ENCODE data around the gene ENPP1.
"Not testable (repeated sequence)": the region's sequence is repeated elsewhere in the genome, so short reads cannot be mapped to it uniquely, and the experiment has no call there.

The ENPP1 gene

DNA sequence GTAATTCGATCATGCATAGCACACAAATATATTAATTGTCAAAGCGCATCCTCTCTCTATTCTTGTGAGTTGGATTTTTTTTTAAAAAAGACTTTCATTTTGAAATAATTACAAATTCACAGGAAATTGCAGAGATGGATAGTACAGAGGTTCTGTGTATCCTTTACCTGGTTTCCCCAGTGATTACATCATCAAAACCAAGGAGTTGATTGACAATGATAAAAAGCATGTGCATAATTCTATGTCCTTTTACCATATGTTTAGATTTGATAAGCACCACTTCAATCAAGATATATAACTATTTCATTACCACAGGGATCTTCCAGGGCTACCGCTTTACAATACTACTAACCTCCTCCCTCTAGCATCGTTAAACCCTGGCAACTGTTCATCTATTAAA, 103.1 kb downstream of the ENPP1 start:
- TF ChIP-seq, protein P1, sequence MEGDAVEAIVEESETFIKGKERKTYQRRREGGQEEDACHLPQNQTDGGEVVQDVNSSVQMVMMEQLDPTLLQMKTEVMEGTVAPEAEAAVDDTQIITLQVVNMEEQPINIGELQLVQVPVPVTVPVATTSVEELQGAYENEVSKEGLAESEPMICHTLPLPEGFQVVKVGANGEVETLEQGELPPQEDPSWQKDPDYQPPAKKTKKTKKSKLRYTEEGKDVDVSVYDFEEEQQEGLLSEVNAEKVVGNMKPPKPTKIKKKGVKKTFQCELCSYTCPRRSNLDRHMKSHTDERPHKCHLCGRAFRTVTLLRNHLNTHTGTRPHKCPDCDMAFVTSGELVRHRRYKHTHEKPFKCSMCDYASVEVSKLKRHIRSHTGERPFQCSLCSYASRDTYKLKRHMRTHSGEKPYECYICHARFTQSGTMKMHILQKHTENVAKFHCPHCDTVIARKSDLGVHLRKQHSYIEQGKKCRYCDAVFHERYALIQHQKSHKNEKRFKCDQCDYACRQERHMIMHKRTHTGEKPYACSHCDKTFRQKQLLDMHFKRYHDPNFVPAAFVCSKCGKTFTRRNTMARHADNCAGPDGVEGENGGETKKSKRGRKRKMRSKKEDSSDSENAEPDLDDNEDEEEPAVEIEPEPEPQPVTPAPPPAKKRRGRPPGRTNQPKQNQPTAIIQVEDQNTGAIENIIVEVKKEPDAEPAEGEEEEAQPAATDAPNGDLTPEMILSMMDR (IDR thresholded peaks at IDR 0.05; ENCODE audit: borderline replicate concordance, control extremely low read depth, extremely low read depth, insufficient read depth, missing control alignments), result no peak
- in situ Hi-C loops (cut with MboI; ENCODE audit: low sequenced_read_pairs, unreplicated experiment), result loop anchor here (25.0 kb wide), 1 partner anchor 301 kb away; no protein-coding TSS in a partner anchor
- no peak for DNase-seq (ENCODE audit: low spot score)

DNA sequence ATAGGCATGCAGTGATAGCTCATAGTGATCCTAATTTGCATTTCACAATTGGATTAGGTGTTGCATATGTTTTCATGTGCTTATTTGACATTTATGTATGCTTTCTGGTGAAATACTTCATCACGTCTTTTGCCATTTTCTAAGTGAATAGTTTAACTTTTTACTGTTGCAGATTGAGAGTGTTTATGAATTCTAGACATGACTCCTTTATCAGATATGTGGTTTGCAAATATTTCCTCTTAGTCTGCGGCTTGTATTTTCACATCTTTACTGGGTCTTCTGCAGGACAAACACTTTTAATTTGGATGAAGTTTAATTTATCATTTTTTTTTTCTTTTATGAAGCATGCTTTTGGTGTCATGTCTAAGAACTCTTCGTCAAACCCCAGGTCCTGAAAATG, 104.1 kb downstream of the ENPP1 start:
- TF ChIP-seq, protein P1 (IDR thresholded peaks at IDR 0.05; ENCODE audit: borderline replicate concordance, control extremely low read depth, extremely low read depth, insufficient read depth, missing control alignments), result no peak
- no peak for DNase-seq (ENCODE audit: low spot score)
- in situ Hi-C loops (cut with MboI; ENCODE audit: low sequenced_read_pairs, unreplicated experiment), result loop anchor here (25.0 kb wide), 1 partner anchor 300 kb away; no protein-coding TSS in a partner anchor

DNA sequence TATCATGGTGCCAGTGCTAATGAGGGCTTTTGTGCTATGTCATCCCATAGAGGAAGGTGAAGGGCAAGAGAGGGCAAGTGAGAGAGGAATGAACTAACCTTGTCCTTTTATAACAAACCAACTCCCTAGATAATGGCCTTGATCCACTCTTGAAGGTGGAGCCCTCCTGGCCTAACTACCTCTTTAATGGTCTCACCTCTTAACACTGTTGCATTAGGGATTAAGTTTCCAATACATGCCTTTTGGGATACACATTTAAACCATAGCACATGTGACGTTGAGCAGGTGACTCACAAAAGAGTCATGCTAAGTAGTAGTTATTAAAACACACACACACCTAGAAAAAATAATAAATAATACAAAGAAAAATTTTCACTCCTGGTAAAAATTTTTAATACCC, 106.4 kb downstream of the ENPP1 start:
- TF ChIP-seq, protein P1 (IDR thresholded peaks at IDR 0.05; ENCODE audit: borderline replicate concordance, control extremely low read depth, extremely low read depth, insufficient read depth, missing control alignments), result no peak
- in situ Hi-C loops (cut with MboI; ENCODE audit: low sequenced_read_pairs, unreplicated experiment), result loop anchor here (25.0 kb wide), 1 partner anchor 298 kb away; no protein-coding TSS in a partner anchor
- no peak for DNase-seq (ENCODE audit: low spot score)

DNA sequence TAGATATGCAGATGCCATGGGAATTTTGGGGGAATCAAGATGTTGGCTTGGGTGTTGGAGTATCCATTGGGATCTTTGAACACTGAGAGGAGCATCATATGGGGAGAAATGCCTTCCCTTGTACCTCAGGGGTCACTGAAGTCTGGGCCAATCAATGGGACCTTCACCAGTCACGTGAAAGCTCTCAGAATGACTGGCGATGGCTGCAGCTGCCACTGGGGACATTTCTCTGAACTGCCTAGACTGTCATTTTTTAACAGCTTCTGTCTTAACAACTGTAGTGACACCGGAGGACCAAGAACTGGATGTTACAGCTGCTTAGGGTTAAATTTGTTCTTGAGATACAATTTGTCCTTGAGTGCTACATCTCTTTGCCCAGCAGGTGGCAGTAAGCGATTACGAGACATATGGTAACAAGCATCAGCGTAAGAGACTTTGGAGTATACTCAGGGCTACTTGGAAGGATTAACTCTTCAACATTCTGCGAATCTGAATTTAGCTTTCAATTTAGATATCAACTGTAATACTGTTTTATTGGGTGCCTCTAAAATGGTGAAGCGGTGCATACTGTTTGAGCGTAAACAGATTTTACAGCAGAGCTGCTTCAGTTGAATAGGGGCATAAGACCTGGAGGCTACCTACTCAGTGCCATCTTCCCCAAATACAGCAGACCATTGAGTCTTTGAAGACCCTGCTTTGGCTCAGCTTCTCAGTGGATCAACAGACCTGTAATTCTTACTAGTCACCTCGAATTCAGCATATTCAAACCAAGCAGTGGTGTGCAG, 107.3 kb downstream of the ENPP1 start:
- DNase-seq (ENCODE audit: low spot score), result peak; percentile 55
- in situ Hi-C loops (cut with MboI; ENCODE audit: low sequenced_read_pairs, unreplicated experiment), result loop anchor here (25.0 kb wide), 1 partner anchor 297 kb away; no protein-coding TSS in a partner anchor
- TF ChIP-seq, protein P1 (IDR thresholded peaks at IDR 0.05; ENCODE audit: borderline replicate concordance, control extremely low read depth, extremely low read depth, insufficient read depth, missing control alignments), result peak; percentile 65

DNA sequence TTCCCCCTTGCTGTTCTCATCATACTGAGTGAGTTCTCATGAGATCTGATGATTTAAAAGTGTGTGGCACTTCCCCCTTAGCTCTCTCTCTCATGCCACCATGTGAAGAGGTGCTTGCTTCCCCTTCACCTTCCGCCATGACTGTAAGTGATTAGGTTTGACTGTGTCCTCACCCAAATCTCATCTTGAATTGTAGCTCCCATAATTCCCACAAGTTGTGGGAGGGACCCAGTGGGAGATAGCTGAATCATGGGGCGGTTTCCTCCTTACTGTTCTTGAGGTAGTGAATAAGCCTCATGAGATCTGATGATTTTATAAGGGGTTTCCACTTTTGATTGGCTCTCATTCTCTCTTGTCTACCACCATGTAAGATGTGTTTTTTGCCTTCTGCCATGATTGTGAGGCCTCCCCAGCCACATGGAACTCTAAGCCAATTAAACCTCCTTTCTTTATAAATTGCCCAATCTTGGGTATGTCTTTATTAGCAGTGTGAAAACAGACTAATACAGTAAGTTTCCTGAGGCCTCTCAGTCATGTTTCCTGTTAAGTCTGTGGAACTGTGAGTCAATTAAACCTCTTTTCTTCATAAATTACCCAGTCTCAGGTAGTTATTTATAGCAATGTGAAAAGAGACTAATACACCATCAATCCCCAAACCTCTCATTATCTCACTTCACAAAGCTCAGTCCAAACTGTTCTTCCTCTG, 108.4 kb downstream of the ENPP1 start:
- in situ Hi-C loops (cut with MboI; ENCODE audit: low sequenced_read_pairs, unreplicated experiment), result loop anchor here (25.0 kb wide), 1 partner anchor 296 kb away; no protein-coding TSS in a partner anchor
- DNase-seq (ENCODE audit: low spot score), result not testable (repeated sequence)

DNA sequence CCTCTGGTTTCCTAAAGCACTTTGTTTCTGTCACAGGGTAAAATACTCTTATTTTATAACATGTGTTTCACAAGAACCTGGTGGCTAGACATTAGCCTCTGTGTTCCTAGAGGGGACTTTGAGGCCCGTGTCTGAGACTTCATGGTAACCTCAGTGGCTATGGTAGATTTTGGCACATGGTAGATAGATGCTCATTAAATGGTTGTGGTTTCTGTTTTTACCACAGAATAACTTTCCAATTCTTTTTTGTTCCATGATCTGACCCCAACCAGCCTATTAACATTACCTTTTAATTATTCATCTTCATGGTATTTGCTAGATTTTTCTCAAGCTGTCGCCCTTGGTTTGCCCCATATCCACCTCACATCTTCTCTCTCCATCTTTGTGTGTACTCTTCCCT, 109.0 kb downstream of the ENPP1 start:
- no peak for DNase-seq (ENCODE audit: low spot score)
- TF ChIP-seq, protein P1 (IDR thresholded peaks at IDR 0.05; ENCODE audit: borderline replicate concordance, control extremely low read depth, extremely low read depth, insufficient read depth, missing control alignments), result no peak
- in situ Hi-C loops (cut with MboI; ENCODE audit: low sequenced_read_pairs, unreplicated experiment), result loop anchor here (25.0 kb wide), 1 partner anchor 295 kb away; no protein-coding TSS in a partner anchor

Measured in GM13976 (cell line).